ENCODE results near the gene FNIP2.
A peak's percentile ranks its signal among the peaks of the same experiment; 100 is the strongest.
"Not testable (repeated sequence)": the region's sequence is repeated elsewhere in the genome, so short reads cannot be mapped to it uniquely, and the experiment has no call there.

The FNIP2 gene

GRCh38 chr4:158741326-158742021 lies 27.4 kb upstream of the FNIP2 start:
- H3K36me3 ChIP-seq (ENCODE audit: control insufficient read depth, insufficient read depth, low read length, severe bottlenecking), result no peaks in the 10 kb centered on the region
- no peaks in the 10 kb centered on the region for H3K27me3 ChIP-seq (replicated peaks; ENCODE audit: control insufficient read depth, insufficient read depth, low read length)
- DNase-seq (ENCODE audit: low read depth), result no peak
- H3K4me1 ChIP-seq (ENCODE audit: control insufficient read depth, insufficient read depth, low read length), result no peaks in the 10 kb centered on the region
- H3K4me3 ChIP-seq (ENCODE audit: low read length), result no peak overlapping the region
- no peak overlapping the region for H3K9ac ChIP-seq (ENCODE audit: low read length)
- H3K9me3 ChIP-seq (ENCODE audit: control insufficient read depth, low read length), result peaks cover 7% of the 10 kb centered on the region

GRCh38 chr4:158746537-158746936 lies 22.3 kb upstream of the FNIP2 start:
- not testable (repeated sequence) for H3K4me3 ChIP-seq (ENCODE audit: low read length); H3K9ac ChIP-seq (ENCODE audit: low read length); DNase-seq (ENCODE audit: low read depth); H3K27me3 ChIP-seq (replicated peaks; ENCODE audit: control insufficient read depth, insufficient read depth, low read length); H3K36me3 ChIP-seq (ENCODE audit: control insufficient read depth, insufficient read depth, low read length, severe bottlenecking); H3K4me1 ChIP-seq (ENCODE audit: control insufficient read depth, insufficient read depth, low read length); H3K9me3 ChIP-seq (ENCODE audit: control insufficient read depth, low read length)

- Histone ChIP-seq H3K36me3 (ENCODE audit: control insufficient read depth, insufficient read depth, low read length, severe bottlenecking) (no peaks in the 10 kb centered on the region), H3K9me3 (ENCODE audit: control insufficient read depth, low read length) (no peaks in the 10 kb centered on the region), H3K27me3 (replicated peaks; ENCODE audit: control insufficient read depth, insufficient read depth, low read length) (no peaks in the 10 kb centered on the region), H3K4me1 (ENCODE audit: control insufficient read depth, insufficient read depth, low read length) (peaks cover 23% of the 10 kb centered on the region), H3K4me3 (ENCODE audit: low read length) (no peak overlapping the region), H3K9ac (ENCODE audit: low read length) (no peak overlapping the region)
- DNase-seq (ENCODE audit: low read depth), result peak; percentile 72
These were observed 18.4 kb upstream of the FNIP2 start for GRCh38 chr4:158750379-158750778.

- Histone ChIP-seq H3K9ac (ENCODE audit: low read length) (peak overlapping the region; percentile 58), H3K4me3 (ENCODE audit: low read length) (no peak overlapping the region), H3K36me3 (ENCODE audit: control insufficient read depth, insufficient read depth, low read length, severe bottlenecking) (no peaks in the 10 kb centered on the region), H3K4me1 (ENCODE audit: control insufficient read depth, insufficient read depth, low read length) (peaks cover 35% of the 10 kb centered on the region), H3K27me3 (replicated peaks; ENCODE audit: control insufficient read depth, insufficient read depth, low read length) (no peaks in the 10 kb centered on the region), H3K9me3 (ENCODE audit: control insufficient read depth, low read length) (no peaks in the 10 kb centered on the region)
- DNase-seq (ENCODE audit: low read depth), result peak; percentile 50
These were observed 14.2 kb upstream of the FNIP2 start for GRCh38 chr4:158754385-158755180.

GRCh38 chr4:158755819-158756218 lies 13.0 kb upstream of the FNIP2 start:
- not testable (repeated sequence) for H3K27me3 ChIP-seq (replicated peaks; ENCODE audit: control insufficient read depth, insufficient read depth, low read length); H3K9ac ChIP-seq (ENCODE audit: low read length); H3K4me3 ChIP-seq (ENCODE audit: low read length); DNase-seq (ENCODE audit: low read depth); H3K9me3 ChIP-seq (ENCODE audit: control insufficient read depth, low read length); H3K36me3 ChIP-seq (ENCODE audit: control insufficient read depth, insufficient read depth, low read length, severe bottlenecking)
- peaks cover 29% of the 10 kb centered on the region for H3K4me1 ChIP-seq (ENCODE audit: control insufficient read depth, insufficient read depth, low read length)

GRCh38 chr4:158756588-158756987 lies 12.2 kb upstream of the FNIP2 start:
- no peaks in the 10 kb centered on the region for H3K27me3 ChIP-seq (replicated peaks; ENCODE audit: control insufficient read depth, insufficient read depth, low read length)
- no peak overlapping the region for H3K4me3 ChIP-seq (ENCODE audit: low read length)
- H3K9me3 ChIP-seq (ENCODE audit: control insufficient read depth, low read length), result no peaks in the 10 kb centered on the region
- H3K9ac ChIP-seq (ENCODE audit: low read length), result no peak overlapping the region
- peaks cover 26% of the 10 kb centered on the region for H3K4me1 ChIP-seq (ENCODE audit: control insufficient read depth, insufficient read depth, low read length)
- H3K36me3 ChIP-seq (ENCODE audit: control insufficient read depth, insufficient read depth, low read length, severe bottlenecking), result no peaks in the 10 kb centered on the region
- DNase-seq (ENCODE audit: low read depth), result no peak

- Histone ChIP-seq H3K4me3 (ENCODE audit: low read length) (no peak overlapping the region), H3K9me3 (ENCODE audit: control insufficient read depth, low read length) (no peaks in the 10 kb centered on the region), H3K36me3 (ENCODE audit: control insufficient read depth, insufficient read depth, low read length, severe bottlenecking) (no peaks in the 10 kb centered on the region), H3K27me3 (replicated peaks; ENCODE audit: control insufficient read depth, insufficient read depth, low read length) (no peaks in the 10 kb centered on the region), H3K4me1 (ENCODE audit: control insufficient read depth, insufficient read depth, low read length) (peaks cover 26% of the 10 kb centered on the region), H3K9ac (ENCODE audit: low read length) (no peak overlapping the region)
- DNase-seq (ENCODE audit: low read depth), result no peak
These were observed 10.7 kb upstream of the FNIP2 start for GRCh38 chr4:158758142-158758541.

GRCh38 chr4:158758703-158759102 lies 10.1 kb upstream of the FNIP2 start:
- no peaks in the 10 kb centered on the region for H3K36me3 ChIP-seq (ENCODE audit: control insufficient read depth, insufficient read depth, low read length, severe bottlenecking)

GRCh38 chr4:158759539-158759938 lies 9.3 kb upstream of the FNIP2 start:
- not testable (repeated sequence) for H3K36me3 ChIP-seq (ENCODE audit: control insufficient read depth, insufficient read depth, low read length, severe bottlenecking)

More at GRCh38 chr4:158758703-158759102, 10.1 kb upstream of the FNIP2 start:
- DNase-seq (ENCODE audit: low read depth), result no peak
- H3K27me3 ChIP-seq (replicated peaks; ENCODE audit: control insufficient read depth, insufficient read depth, low read length), result no peaks in the 10 kb centered on the region
- no peaks in the 10 kb centered on the region for H3K9me3 ChIP-seq (ENCODE audit: control insufficient read depth, low read length)
- H3K4me1 ChIP-seq (ENCODE audit: control insufficient read depth, insufficient read depth, low read length), result peaks cover 26% of the 10 kb centered on the region
- no peak overlapping the region for H3K4me3 ChIP-seq (ENCODE audit: low read length)
- H3K9ac ChIP-seq (ENCODE audit: low read length), result no peak overlapping the region

GRCh38 chr4:158760866-158761265 lies 8.0 kb upstream of the FNIP2 start:
- no peak for DNase-seq (ENCODE audit: low read depth)
- H3K9ac ChIP-seq (ENCODE audit: low read length), result no peak overlapping the region
- H3K4me3 ChIP-seq (ENCODE audit: low read length), result no peak overlapping the region
- no peaks in the 10 kb centered on the region for H3K36me3 ChIP-seq (ENCODE audit: control insufficient read depth, insufficient read depth, low read length, severe bottlenecking)
- no peaks in the 10 kb centered on the region for H3K27me3 ChIP-seq (replicated peaks; ENCODE audit: control insufficient read depth, insufficient read depth, low read length)
- H3K9me3 ChIP-seq (ENCODE audit: control insufficient read depth, low read length), result no peaks in the 10 kb centered on the region
- peaks cover 10% of the 10 kb centered on the region for H3K4me1 ChIP-seq (ENCODE audit: control insufficient read depth, insufficient read depth, low read length)

More at GRCh38 chr4:158759539-158759938, 9.3 kb upstream of the FNIP2 start:
- H3K9me3 ChIP-seq (ENCODE audit: control insufficient read depth, low read length); DNase-seq (ENCODE audit: low read depth); H3K9ac ChIP-seq (ENCODE audit: low read length); H3K4me3 ChIP-seq (ENCODE audit: low read length); H3K27me3 ChIP-seq (replicated peaks; ENCODE audit: control insufficient read depth, insufficient read depth, low read length): not testable (repeated sequence)
- H3K4me1 ChIP-seq (ENCODE audit: control insufficient read depth, insufficient read depth, low read length), result peaks cover 20% of the 10 kb centered on the region

GRCh38 chr4:158762553-158762952 lies 6.3 kb upstream of the FNIP2 start:
- Histone ChIP-seq H3K4me1 (ENCODE audit: control insufficient read depth, insufficient read depth, low read length) (peaks cover 10% of the 10 kb centered on the region), H3K9ac (ENCODE audit: low read length) (no peak overlapping the region)
- DNase-seq (ENCODE audit: low read depth), result no peak

More at GRCh38 chr4:158762553-158762952, 6.3 kb upstream of the FNIP2 start:
- H3K27me3 ChIP-seq (replicated peaks; ENCODE audit: control insufficient read depth, insufficient read depth, low read length), result no peaks in the 10 kb centered on the region
- no peak overlapping the region for H3K4me3 ChIP-seq (ENCODE audit: low read length)
- no peaks in the 10 kb centered on the region for H3K36me3 ChIP-seq (ENCODE audit: control insufficient read depth, insufficient read depth, low read length, severe bottlenecking)
- H3K9me3 ChIP-seq (ENCODE audit: control insufficient read depth, low read length), result no peaks in the 10 kb centered on the region
